Naive thymus-derived CD8-positive, alpha-beta T cell (primary cell): ENCODE data around the gene GNAT3. TPM values are rescaled to one million over a fixed set of nuclear protein-coding genes. Genes with fewer than 3 reads are reported as not detected.
A peak's percentile ranks its signal among the peaks of the same experiment; 100 is the strongest.

Experiments used
- ATAC-seq, 2 donors: fragments of 150-1000 bp; cut with Tn5 transposase in 1 of 2; sonication (Bioruptor Pico), chemical (Tn5 transposase) in 1 of 2; 1 replicate in 1 of 2; 2 replicates in 1 of 2; pipeline ENCODE4 v1.10.0; 2021; ENCODE audit warnings: mild to moderate bottlenecking in 2 of 2, moderate library complexity in 2 of 2
- POLR2A ChIA-PET: fragments of 350-600 bp; sonication (Branson Sonifier 250); formaldehyde crosslinking; loops from one replicate; lab custom pipeline; 2021; ENCODE audit warnings: antibody characterized with exemption; lab: Charles Lee
- DNase-seq, 10 donors: peaks; one replicate each; pipeline versions ENCODE4 v3.0.0 to v3.0.0-alpha.2; 2020 to 2022
- H3K27ac Mint-ChIP-seq, 10 donors: one replicate each; pipeline ENCODE4 v1.8.0; 2020 to 2022; ENCODE audit warnings: mild to moderate bottlenecking in 10 of 10, mixed read lengths in 10 of 10, moderate library complexity in 4 of 10, inconsistent platforms in 1 of 10
- H3K27me3 Mint-ChIP-seq, 5 donors: one replicate each; pipeline ENCODE4 v1.8.0; 2021 to 2022; ENCODE audit warnings: mixed read lengths in 5 of 5
- H3K36me3 Mint-ChIP-seq, 3 donors: one replicate each; pipeline ENCODE4 v1.8.0; 2020 to 2022; ENCODE audit warnings: mixed read lengths in 3 of 3, mild to moderate bottlenecking in 2 of 3, inconsistent platforms in 1 of 3
- H3K4me1 Mint-ChIP-seq, 4 donors: one replicate each; pipeline ENCODE4 v1.8.0; 2021 to 2022; ENCODE audit warnings: mixed read lengths in 4 of 4
- H3K4me3 Mint-ChIP-seq, 10 donors: one replicate each; pipeline ENCODE4 v1.8.0; 2020 to 2022; ENCODE audit warnings: mild to moderate bottlenecking in 10 of 10, mixed read lengths in 10 of 10, moderate library complexity in 6 of 10, inconsistent platforms in 1 of 10
- H3K9me3 Mint-ChIP-seq, 9 donors: one replicate each; pipeline ENCODE4 v1.8.0; 2020 to 2022; ENCODE audit warnings: mixed read lengths in 9 of 9, mild to moderate bottlenecking in 3 of 9, inconsistent platforms in 1 of 9, moderate library complexity in 1 of 9
- polyA plus RNA-seq, 3 donors: library from polyadenylated mRNA; unstranded; fragments of 300-500 nt; fragmentation: Illumina TruSeq; gene quantifications; one replicate each; pipeline ENCODE4 v1.2.3, GENCODE V29; 2021
- total RNA-seq, 8 experiments: library from RNA in 2 of 8; stranded (reverse) in 2 of 8; gene quantifications; one replicate each; pipeline ENCODE4 v1.2.3 and lab custom pipeline; 2021 to 2026

Gene GNAT3
- total and polyA plus RNA-seq, 5 experiments from 2014 or later = not detected

- peaks cover 0 to 2% (median 0%) of the 10 kb centered on the region in 5 donors for H3K27me3 Mint-ChIP-seq
- no peak for ATAC-seq
- no peaks in the 10 kb centered on the region for H3K9me3 Mint-ChIP-seq
- no peaks in the 10 kb centered on the region for H3K4me1 Mint-ChIP-seq
- DNase-seq = no peak
- no peaks in the 10 kb centered on the region for H3K36me3 Mint-ChIP-seq
- no peak overlapping the region for H3K4me3 Mint-ChIP-seq
- POLR2A ChIA-PET = no interaction called here
- H3K27ac Mint-ChIP-seq = no peak overlapping the region
These were observed 39.2 kb downstream of the GNAT3 start for GRCh38 chr7:80472491-80473200.

GRCh38 chr7:80468931-80469714 is 42.7 kb downstream of the GNAT3 start:
- Mint-ChIP-seq H3K36me3 (no peaks in the 10 kb centered on the region), H3K27ac (no peak overlapping the region), H3K9me3 (peaks cover 0 to 2% (median 0%) of the 10 kb centered on the region in 9 donors), H3K4me3 (no peak overlapping the region), H3K4me1 (no peaks in the 10 kb centered on the region), H3K27me3 (peaks cover 0 to 2% (median 0%) of the 10 kb centered on the region in 5 donors)
- POLR2A ChIA-PET = interaction anchor here (0.8 kb wide), 1 partner anchor 91 kb away, joined by 3 read pairs; no protein-coding TSS in a partner anchor
- no peak for DNase-seq
- no peak for ATAC-seq

- Mint-ChIP-seq H3K27me3 (peaks cover 0 to 3% (median 0%) of the 10 kb centered on the region in 5 donors), H3K4me1 (no peaks in the 10 kb centered on the region)
These were observed 44.8 kb downstream of the GNAT3 start for GRCh38 chr7:80467069-80467468.

GRCh38 chr7:80466636-80467035 is 45.2 kb downstream of the GNAT3 start:
- H3K4me3 Mint-ChIP-seq = no peak overlapping the region
- H3K27me3 Mint-ChIP-seq = peaks cover 0 to 3% (median 0%) of the 10 kb centered on the region in 5 donors
- no peak for ATAC-seq
- peaks cover 0 to 2% (median 0%) of the 10 kb centered on the region in 9 donors for H3K9me3 Mint-ChIP-seq
- no peak overlapping the region for H3K27ac Mint-ChIP-seq
- H3K4me1 Mint-ChIP-seq = no peaks in the 10 kb centered on the region
- POLR2A ChIA-PET = no interaction called here
- H3K36me3 Mint-ChIP-seq = no peaks in the 10 kb centered on the region
- DNase-seq = no peak

More at GRCh38 chr7:80467069-80467468, 44.8 kb downstream of the GNAT3 start:
- POLR2A ChIA-PET = no interaction called here
- no peak for ATAC-seq
- peaks cover 0 to 2% (median 0%) of the 10 kb centered on the region in 9 donors for H3K9me3 Mint-ChIP-seq
- DNase-seq = no peak
- H3K27ac Mint-ChIP-seq = no peak overlapping the region
- no peak overlapping the region for H3K4me3 Mint-ChIP-seq
- H3K36me3 Mint-ChIP-seq = no peaks in the 10 kb centered on the region

- POLR2A ChIA-PET = no interaction called here
- no peaks in the 10 kb centered on the region for H3K36me3 Mint-ChIP-seq
- H3K4me3 Mint-ChIP-seq = no peak overlapping the region
- no peaks in the 10 kb centered on the region for H3K4me1 Mint-ChIP-seq
- DNase-seq (no peak), ATAC-seq (no peak)
- peaks cover 1 to 10% (median 4%) of the 10 kb centered on the region in 5 donors for H3K27me3 Mint-ChIP-seq
- peaks cover 0 to 2% (median 0%) of the 10 kb centered on the region in 9 donors for H3K9me3 Mint-ChIP-seq
- H3K27ac Mint-ChIP-seq = no peak overlapping the region
These were observed 47.7 kb downstream of the GNAT3 start for GRCh38 chr7:80464211-80464610.

- no peaks in the 10 kb centered on the region for H3K4me1 Mint-ChIP-seq
- no peak overlapping the region for H3K4me3 Mint-ChIP-seq
- POLR2A ChIA-PET = no interaction called here
- no peaks in the 10 kb centered on the region for H3K36me3 Mint-ChIP-seq
- peaks cover 0 to 2% (median 0%) of the 10 kb centered on the region in 9 donors for H3K9me3 Mint-ChIP-seq
- DNase-seq (no peak), ATAC-seq (no peak)
- H3K27me3 Mint-ChIP-seq = peaks cover 1 to 10% (median 4%) of the 10 kb centered on the region in 5 donors
- H3K27ac Mint-ChIP-seq = no peak overlapping the region
These were observed 48.5 kb downstream of the GNAT3 start for GRCh38 chr7:80463272-80463920.

- Mint-ChIP-seq H3K4me3 (no peak overlapping the region), H3K9me3 (peaks cover 0 to 2% (median 0%) of the 10 kb centered on the region in 9 donors), H3K4me1 (no peaks in the 10 kb centered on the region), H3K27ac (no peak overlapping the region), H3K27me3 (peaks cover 3 to 10% (median 4%) of the 10 kb centered on the region in 5 donors), H3K36me3 (no peaks in the 10 kb centered on the region)
- no peak for ATAC-seq
- DNase-seq = no peak
- POLR2A ChIA-PET = no interaction called here
These were observed 51.0 kb downstream of the GNAT3 start for GRCh38 chr7:80460857-80461256.

GRCh38 chr7:80459776-80460510 is 51.9 kb downstream of the GNAT3 start:
- Mint-ChIP-seq H3K4me3 (no peak overlapping the region), H3K27ac (no peak overlapping the region), H3K9me3 (peaks cover 0 to 2% (median 0%) of the 10 kb centered on the region in 9 donors), H3K4me1 (no peaks in the 10 kb centered on the region), H3K27me3 (peaks cover 3 to 10% (median 4%) of the 10 kb centered on the region in 5 donors), H3K36me3 (no peaks in the 10 kb centered on the region)
- no peak for DNase-seq
- POLR2A ChIA-PET = no interaction called here
- no peak for ATAC-seq

- DNase-seq (no peak), ATAC-seq (no peak)
- H3K4me1 Mint-ChIP-seq = no peaks in the 10 kb centered on the region
- no peak overlapping the region for H3K4me3 Mint-ChIP-seq
- H3K27ac Mint-ChIP-seq = no peak overlapping the region
- POLR2A ChIA-PET = no interaction called here
- peaks cover 3 to 9% (median 4%) of the 10 kb centered on the region in 5 donors for H3K27me3 Mint-ChIP-seq
- H3K9me3 Mint-ChIP-seq = no peaks in the 10 kb centered on the region
- no peaks in the 10 kb centered on the region for H3K36me3 Mint-ChIP-seq
These were observed 52.8 kb downstream of the GNAT3 start for GRCh38 chr7:80458822-80459725.

- Mint-ChIP-seq H3K9me3 (peaks cover 0 to 2% (median 0%) of the 10 kb centered on the region in 9 donors), H3K27me3 (peaks cover 0 to 2% (median 0%) of the 10 kb centered on the region in 5 donors), H3K27ac (no peak overlapping the region), H3K36me3 (no peaks in the 10 kb centered on the region), H3K4me1 (no peaks in the 10 kb centered on the region), H3K4me3 (no peak overlapping the region)
- peak in 3 of 10 donors; percentile 3 to 21 (median 9) for DNase-seq
- POLR2A ChIA-PET = no interaction called here
- ATAC-seq = no peak
These were observed 58.0 kb downstream of the GNAT3 start for GRCh38 chr7:80453699-80454340.

GRCh38 chr7:80450621-80451308 is 61.1 kb downstream of the GNAT3 start:
- H3K36me3 Mint-ChIP-seq = no peaks in the 10 kb centered on the region
- DNase-seq (no peak), ATAC-seq (no peak)
- no peaks in the 10 kb centered on the region for H3K4me1 Mint-ChIP-seq
- no peak overlapping the region for H3K4me3 Mint-ChIP-seq
- H3K9me3 Mint-ChIP-seq = peaks cover 0 to 2% (median 0%) of the 10 kb centered on the region in 9 donors
- no peaks in the 10 kb centered on the region for H3K27me3 Mint-ChIP-seq
- POLR2A ChIA-PET = no interaction called here
- H3K27ac Mint-ChIP-seq = no peak overlapping the region
